Nephron (organoid): ENCODE data around the gene DIS3.

Source experiments
- H3K27ac Mint-ChIP-seq, 3 experiments: 2 replicates each; pipeline ENCODE4 v1.8.0; 2020; ENCODE audit warnings: mixed read lengths in 3 of 3, mild to moderate bottlenecking in 2 of 3, moderate library complexity in 1 of 3
- H3K27me3 Mint-ChIP-seq: 2 replicates; pipeline ENCODE4 v1.8.0; 2021; ENCODE audit warnings: low read depth, mild to moderate bottlenecking, moderate library complexity, mixed read lengths
- H3K36me3 Mint-ChIP-seq: 2 replicates; pipeline ENCODE4 v1.8.0; 2020; ENCODE audit warnings: low read depth, mixed read lengths
- H3K4me1 Mint-ChIP-seq: 2 replicates; pipeline ENCODE4 v1.8.0; 2020; ENCODE audit warnings: mixed read lengths
- H3K4me3 Mint-ChIP-seq, 3 experiments: 2 replicates each; pipeline ENCODE4 v1.8.0; 2020; ENCODE audit warnings: mild to moderate bottlenecking in 3 of 3, mixed read lengths in 3 of 3, moderate library complexity in 2 of 3
- H3K9me3 Mint-ChIP-seq: 2 replicates; pipeline ENCODE4 v1.8.0; 2020; ENCODE audit warnings: mixed read lengths
- CTCF ChIP-seq, 3 experiments: fragments of 200-600 bp; sonication (generic); IDR thresholded peaks; one replicate each; pipeline ENCODE4 v1.5.0; 2021; ENCODE audit warnings: antibody characterized with exemption in 3 of 3; ENCODE audit not compliant: unreplicated experiment in 3 of 3

DIS3 gene

DNA sequence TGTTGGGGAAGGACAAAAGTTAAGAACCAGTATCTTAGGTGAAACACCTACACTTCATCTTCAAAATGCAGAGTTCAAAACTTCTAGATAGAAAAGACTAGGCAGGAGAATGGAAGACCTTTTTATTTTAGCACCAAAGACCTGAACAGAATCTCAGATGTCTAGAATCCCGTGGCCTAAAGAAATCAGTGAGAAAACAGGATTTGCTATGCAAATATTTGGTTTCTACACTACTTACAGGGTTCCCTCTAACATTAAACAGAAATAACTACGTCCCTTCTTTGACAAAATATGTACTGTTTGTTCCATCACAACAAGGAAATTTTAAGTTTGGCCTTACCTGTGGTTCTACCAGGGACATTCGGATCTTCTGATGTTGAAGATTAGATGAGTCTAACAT is 21.5 kb downstream of the DIS3 start:
- no peaks in the 10 kb centered on the region for H3K27me3 Mint-ChIP-seq
- no peak for TF ChIP-seq CTCF (IDR thresholded peaks at IDR 0.05; ENCODE audit: unreplicated experiment in 3 of 3)
- no peak overlapping the region for H3K27ac Mint-ChIP-seq
- peaks cover 65% of the 10 kb centered on the region for H3K36me3 Mint-ChIP-seq
- H3K9me3 Mint-ChIP-seq = no peaks in the 10 kb centered on the region
- no peaks in the 10 kb centered on the region for H3K4me1 Mint-ChIP-seq
- no peak overlapping the region for H3K4me3 Mint-ChIP-seq

- no peak overlapping the region for H3K27ac Mint-ChIP-seq
- no peaks in the 10 kb centered on the region for H3K27me3 Mint-ChIP-seq
- TF ChIP-seq CTCF (IDR thresholded peaks at IDR 0.05; ENCODE audit: unreplicated experiment in 3 of 3) = no peak
- no peaks in the 10 kb centered on the region for H3K4me1 Mint-ChIP-seq
- peaks cover 56% of the 10 kb centered on the region for H3K36me3 Mint-ChIP-seq
- no peaks in the 10 kb centered on the region for H3K9me3 Mint-ChIP-seq
- H3K4me3 Mint-ChIP-seq = no peak overlapping the region
Measured at GRCh38 chr13:72757792-72758535, 23.7 kb downstream of the DIS3 start.

DNA sequence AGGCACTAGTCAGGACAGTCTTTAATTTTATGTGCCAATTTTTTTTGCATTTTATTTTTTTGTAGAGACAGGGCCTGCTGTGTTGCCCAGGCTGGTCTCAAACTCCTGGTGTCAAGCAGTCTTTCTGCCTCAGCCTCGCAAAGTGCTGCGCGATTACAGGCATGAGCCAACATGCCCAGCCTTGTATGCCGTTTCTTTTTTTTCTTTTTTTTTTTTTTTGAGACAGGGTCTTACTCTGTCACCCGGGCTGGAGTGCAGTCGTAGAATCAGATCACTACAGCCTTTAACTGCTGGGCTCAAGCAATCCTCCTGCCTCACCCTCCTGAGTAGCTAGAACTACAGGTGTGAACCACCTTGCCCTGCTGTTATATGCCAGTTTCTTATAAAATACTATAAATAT is 27.6 kb downstream of the DIS3 start:
- H3K4me3 Mint-ChIP-seq = no peak overlapping the region
- no peak for TF ChIP-seq CTCF (IDR thresholded peaks at IDR 0.05; ENCODE audit: unreplicated experiment in 3 of 3)
- H3K27me3 Mint-ChIP-seq = no peaks in the 10 kb centered on the region
- H3K27ac Mint-ChIP-seq = no peak overlapping the region
- H3K9me3 Mint-ChIP-seq = no peaks in the 10 kb centered on the region
- peaks cover 59% of the 10 kb centered on the region for H3K36me3 Mint-ChIP-seq
- H3K4me1 Mint-ChIP-seq = no peaks in the 10 kb centered on the region

DNA sequence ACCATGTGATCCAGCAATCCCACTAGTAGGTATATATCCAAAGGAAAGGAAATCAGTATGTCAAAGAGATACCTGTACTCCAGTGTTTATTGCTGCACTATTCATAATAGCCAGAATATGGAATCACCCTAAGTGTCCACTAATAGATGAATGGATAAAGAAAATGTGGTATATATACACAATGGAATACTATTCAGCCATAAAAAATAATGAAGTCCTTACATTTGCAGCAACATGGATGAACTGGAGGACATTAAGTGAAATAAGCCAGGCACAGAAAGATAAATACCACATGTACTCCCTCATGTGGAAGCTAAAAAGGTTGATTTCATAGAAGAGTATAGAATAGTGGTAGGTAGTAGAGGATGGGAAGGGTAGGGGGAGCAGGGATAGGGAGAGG is 30.5 kb downstream of the DIS3 start:
- Mint-ChIP-seq H3K27me3 (no peaks in the 10 kb centered on the region), H3K36me3 (peaks cover 64% of the 10 kb centered on the region), H3K9me3 (no peaks in the 10 kb centered on the region), H3K4me1 (no peaks in the 10 kb centered on the region), H3K27ac (no peak overlapping the region), H3K4me3 (no peak overlapping the region)
- no peak for TF ChIP-seq CTCF (IDR thresholded peaks at IDR 0.05; ENCODE audit: unreplicated experiment in 3 of 3)

GRCh38 chr13:72745260-72745659 is 36.4 kb downstream of the DIS3 start:
- Mint-ChIP-seq H3K27ac (no peak overlapping the region), H3K27me3 (no peaks in the 10 kb centered on the region)

More at GRCh38 chr13:72745260-72745659, 36.4 kb downstream of the DIS3 start:
- Mint-ChIP-seq H3K9me3 (no peaks in the 10 kb centered on the region), H3K4me3 (no peak overlapping the region), H3K4me1 (no peaks in the 10 kb centered on the region), H3K36me3 (peaks cover 48% of the 10 kb centered on the region)
- no peak for TF ChIP-seq CTCF (IDR thresholded peaks at IDR 0.05; ENCODE audit: unreplicated experiment in 3 of 3)
